Smooth muscle cell (in vitro differentiated cells): ENCODE results near the gene IRF6. TPM values are rescaled to one million over a fixed set of nuclear protein-coding genes. Genes with fewer than 3 reads are reported as not detected.

Source experiments
- DNase-seq: peaks from one replicate; lab custom pipeline; 2025; ENCODE audit not compliant: unreplicated experiment; lab: John Stamatoyannopoulos, UW
- H2AFZ ChIP-seq: fragments of 200-600 bp; sonication (generic); 2 replicates; pipeline ENCODE4 v1.6.0; 2016; ENCODE audit warnings: antibody characterized with exemption, low read depth, mild to moderate bottlenecking
- H3F3A ChIP-seq: fragments of 200-600 bp; sonication (generic); 2 replicates; pipeline ENCODE4 v1.6.0; 2017; ENCODE audit warnings: antibody characterized with exemption, low read depth
- H3K27ac ChIP-seq: fragments of 200-600 bp; sonication (generic); 2 replicates; pipeline ENCODE4 v1.5.1; 2016; ENCODE audit warnings: low read depth, mild to moderate bottlenecking
- H3K27me3 ChIP-seq: fragments of 200-600 bp; sonication (generic); 2 replicates; pipeline ENCODE4 v1.6.1; 2016; ENCODE audit warnings: low read depth, mild to moderate bottlenecking
- H3K36me3 ChIP-seq: fragments of 200-600 bp; sonication (generic); 2 replicates; pipeline ENCODE4 v1.5.1; 2016; ENCODE audit warnings: low read depth
- H3K4me1 ChIP-seq: fragments of 200-600 bp; sonication (generic); 2 replicates; pipeline ENCODE4 v1.5.1; 2016; ENCODE audit warnings: low read depth
- H3K4me2 ChIP-seq: fragments of 200-600 bp; sonication (generic); 2 replicates; pipeline ENCODE4 v1.6.0; 2016; ENCODE audit warnings: mild to moderate bottlenecking
- H3K4me3 ChIP-seq: fragments of 200-600 bp; sonication (generic); 2 replicates; pipeline ENCODE4 v1.5.1; 2016; ENCODE audit warnings: mild to moderate bottlenecking
- H3K79me2 ChIP-seq: fragments of 200-600 bp; sonication (generic); 2 replicates; pipeline ENCODE4 v1.6.0; 2016; ENCODE audit warnings: low read depth, mild to moderate bottlenecking
- H3K9ac ChIP-seq: fragments of 200-600 bp; sonication (generic); 2 replicates; pipeline ENCODE4 v1.6.0; 2016; ENCODE audit warnings: low read depth
- H3K9me3 ChIP-seq: fragments of 200-600 bp; sonication (generic); replicated peaks from 2 replicates; pipeline ENCODE4 v1.5.1; 2016; ENCODE audit warnings: low read depth
- H4K20me1 ChIP-seq: fragments of 200-600 bp; sonication (generic); 2 replicates; pipeline ENCODE4 v1.6.0; 2016; ENCODE audit warnings: low read depth
- CTCF ChIP-seq: fragments of 200-600 bp; sonication (generic); IDR thresholded peaks from 2 replicates; pipeline ENCODE4 v1.5.1; 2017; ENCODE audit warnings: borderline replicate concordance, mild to moderate bottlenecking, antibody characterized with exemption; ENCODE audit not compliant: insufficient read depth, poor library complexity, severe bottlenecking
- WGBS: methylation state at CpG from one replicate; pipeline ENCODE4 v1.1.7; 2016; ENCODE audit warnings: low lambda C conversion rate; 5-methylcytosine and 5-hydroxymethylcytosine counted together
- polyA plus RNA-seq: library from polyadenylated mRNA; unstranded; fragments of >200 nt; fragmentation: Nextera tagmentation; extraction: Ambion mirVana; gene quantifications from 2 replicates; pipeline ENCODE4 v1.2.1, GENCODE V29; 2016
- total RNA-seq: library from RNA; depleted of rRNA; stranded (reverse); fragments of >200 nt; gene quantifications from 2 replicates; pipeline ENCODE4 v1.2.3, GENCODE V29; 2014

Gene IRF6
- total and polyA plus RNA-seq, 2 experiments from 2014 or later, result 18.1 to 59.6 TPM

DNA sequence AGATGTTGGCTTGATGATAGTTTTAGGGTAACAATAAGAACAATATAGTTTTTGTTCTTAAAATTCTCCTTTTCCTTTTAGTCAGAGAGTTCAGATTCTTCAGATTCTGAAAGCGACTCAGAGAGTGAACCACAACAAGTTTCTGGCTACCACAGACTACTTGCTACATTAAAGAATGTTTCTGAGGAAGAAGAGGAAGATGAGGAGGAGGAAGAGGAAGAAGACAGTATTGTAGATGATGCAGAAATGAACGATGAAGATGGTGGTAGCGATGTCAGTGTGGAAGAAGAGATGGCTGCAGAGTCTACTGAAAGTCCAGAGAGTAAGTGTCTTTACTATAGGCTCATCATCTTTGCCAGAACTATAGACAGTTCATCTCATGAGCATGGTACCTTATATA, 24.8 kb upstream of the IRF6 start:
- TF ChIP-seq CTCF, result no peak
- H3K27ac ChIP-seq, result no peak overlapping the region
- no peaks in the 10 kb centered on the region for H3K4me1 ChIP-seq
- H3F3A ChIP-seq, result no peaks in the 10 kb centered on the region
- no peak for DNase-seq
- no peaks in the 10 kb centered on the region for H4K20me1 ChIP-seq
- no peak overlapping the region for H2AFZ ChIP-seq
- H3K9me3 ChIP-seq, result no peaks in the 10 kb centered on the region
- no peak overlapping the region for H3K4me3 ChIP-seq
- H3K27me3 ChIP-seq, result no peaks in the 10 kb centered on the region
- peaks cover 6% of the 10 kb centered on the region for H3K36me3 ChIP-seq
- H3K79me2 ChIP-seq, result peaks cover 6% of the 10 kb centered on the region
- WGBS, result 95% methylated on average over 3 of the region's 3 CpGs
- H3K9ac ChIP-seq, result no peak overlapping the region
- no peak overlapping the region for H3K4me2 ChIP-seq

DNA sequence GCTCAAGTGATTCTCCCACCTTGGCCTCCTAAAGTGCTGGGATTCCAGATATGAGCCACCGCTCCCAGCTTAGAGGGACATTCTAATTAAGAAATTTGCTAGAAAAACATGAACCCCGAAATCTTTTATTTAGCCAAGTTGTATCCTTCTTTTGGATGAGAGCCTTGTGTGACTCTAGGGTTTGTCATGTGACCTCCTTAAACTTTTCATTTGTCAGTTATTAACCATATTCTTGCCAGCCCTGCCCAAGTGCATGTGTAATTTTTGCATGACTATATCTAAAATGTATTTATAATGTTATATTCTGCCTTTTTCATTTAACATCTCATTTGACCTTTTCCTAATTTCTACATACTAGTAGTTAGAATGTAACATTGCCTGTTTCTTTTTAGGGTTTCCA, 23.8 kb upstream of the IRF6 start:
- no peaks in the 10 kb centered on the region for H3K27me3 ChIP-seq
- H3K79me2 ChIP-seq, result peaks cover 6% of the 10 kb centered on the region
- WGBS, result 96% methylated on average over 2 of the region's 2 CpGs
- no peak for TF ChIP-seq CTCF
- no peak overlapping the region for H3K4me2 ChIP-seq
- no peaks in the 10 kb centered on the region for H3K4me1 ChIP-seq
- no peaks in the 10 kb centered on the region for H4K20me1 ChIP-seq
- H3F3A ChIP-seq, result no peaks in the 10 kb centered on the region
- no peak overlapping the region for H2AFZ ChIP-seq
- H3K27ac ChIP-seq, result no peak overlapping the region
- no peak for DNase-seq
- H3K9me3 ChIP-seq, result no peaks in the 10 kb centered on the region
- no peak overlapping the region for H3K4me3 ChIP-seq
- peaks cover 4% of the 10 kb centered on the region for H3K36me3 ChIP-seq
- H3K9ac ChIP-seq, result no peak overlapping the region

DNA sequence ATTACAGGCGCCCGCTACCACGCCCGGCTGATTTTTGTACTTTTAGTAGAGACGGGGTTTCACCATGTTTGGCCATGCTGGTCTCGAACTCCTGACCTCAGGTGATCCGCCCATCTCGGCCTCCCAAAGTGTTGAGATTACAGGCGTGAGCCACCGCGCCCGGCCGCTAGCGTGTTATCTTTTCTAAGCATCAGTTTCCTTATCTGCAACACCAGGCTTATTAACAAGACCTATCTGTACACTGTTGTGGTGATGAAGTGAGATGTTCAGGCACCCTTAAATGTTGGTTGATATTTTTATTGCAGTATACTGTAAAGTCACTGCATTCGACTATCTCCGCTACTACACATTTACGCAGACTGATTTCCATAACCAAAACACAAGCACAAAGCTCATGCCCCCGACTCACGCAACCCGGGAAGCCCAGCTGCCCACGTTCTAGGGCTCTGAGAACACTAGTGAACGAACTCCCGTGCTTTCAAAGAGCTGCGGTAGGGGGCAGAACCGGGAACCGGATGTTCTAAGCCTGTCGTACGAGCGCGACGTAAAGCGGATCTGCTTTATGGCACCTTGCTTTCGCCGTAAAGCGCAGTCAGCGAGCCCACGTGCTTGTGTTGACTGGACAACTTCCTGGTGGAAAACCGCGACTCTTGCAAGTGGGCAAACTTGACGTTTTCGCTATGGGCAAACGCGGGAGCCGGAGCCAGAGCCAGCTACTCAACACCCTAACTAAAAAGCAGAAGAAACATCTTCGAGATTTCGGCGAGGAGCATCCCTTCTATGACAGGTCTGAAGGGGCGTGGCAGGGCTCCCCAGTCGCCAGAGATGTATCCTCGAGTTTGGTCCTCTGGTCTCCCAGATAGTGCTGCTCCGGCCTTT, 21.7 kb upstream of the IRF6 start, which contains the start of gene UTP25:
Gene UTP25, plus strand, starts transcription at position 589 of the 879 bp plus-strand sequence. Its CDS starts 92 bp downstream, at position 681.
- H3K4me3 ChIP-seq, result peak within 1 kb of the TSS; percentile 85
- WGBS, result 27% methylated on average over 51 of the region's 51 CpGs
- H3K4me2 ChIP-seq, result peak within 1 kb of the TSS; percentile 96
- peaks cover 4% of the 10 kb centered on the region for H3K36me3 ChIP-seq
- H2AFZ ChIP-seq, result peak within 1 kb of the TSS; percentile 95
- no peaks in the 10 kb centered on the region for H3F3A ChIP-seq
- H3K27ac ChIP-seq, result peak within 1 kb of the TSS; percentile 62
- DNase-seq, result peak; percentile 59
- peak; percentile 52 for TF ChIP-seq CTCF
- no peaks in the 10 kb centered on the region for H3K4me1 ChIP-seq
- no peaks in the 10 kb centered on the region for H3K9me3 ChIP-seq
- no peaks in the 10 kb centered on the region for H4K20me1 ChIP-seq
- H3K79me2 ChIP-seq, result peaks cover 6% of the 10 kb centered on the region
- H3K9ac ChIP-seq, result peak within 1 kb of the TSS; percentile 52
- no peaks in the 10 kb centered on the region for H3K27me3 ChIP-seq
